Stimulated activated CD4-positive, alpha-beta T cell treated with anti-CD3 and anti-CD28 coated beads, Interleukin-1b, Interleukin-23, amount 100 ng/mL, for 1 hour (primary cell): ENCODE results near the gene NOL6.
A peak's percentile ranks its signal among the peaks of the same experiment; 100 is the strongest.
"Not testable (repeated sequence)": the region's sequence is repeated elsewhere in the genome, so short reads cannot be mapped to it uniquely, and the experiment has no call there.

ENCODE experiments used
- DNase-seq, 2 donors: peaks; one replicate each; pipeline ENCODE4 v3.0.0-alpha.2; 2020; ENCODE audit warnings: low read depth in 2 of 2

NOL6 gene

GRCh38 chr9:33472881-33473615 lies 676 bp downstream of the NOL6 start:
- no peak for DNase-seq

- DNase-seq: no peak
Observed at GRCh38 chr9:33472171-33472880, 1.4 kb downstream of the NOL6 start.

- no peak for DNase-seq
Observed at GRCh38 chr9:33471361-33471760, 2.4 kb downstream of the NOL6 start.

- DNase-seq: no peak
Observed at GRCh38 chr9:33469891-33470290, 3.8 kb downstream of the NOL6 start.

- no peak for DNase-seq
Observed at GRCh38 chr9:33468797-33469621, 4.7 kb downstream of the NOL6 start.

GRCh38 chr9:33468215-33468730 lies 5.5 kb downstream of the NOL6 start:
- no peak for DNase-seq

- DNase-seq: no peak
Observed at GRCh38 chr9:33467526-33467925, 6.2 kb downstream of the NOL6 start.

- peak; percentile 52 to 60 for DNase-seq
Observed at GRCh38 chr9:33466565-33467495, 6.9 kb downstream of the NOL6 start.

GRCh38 chr9:33465596-33466564 lies 7.8 kb downstream of the NOL6 start:
- DNase-seq: no peak

- DNase-seq: no peak
Observed at GRCh38 chr9:33465096-33465495, 8.6 kb downstream of the NOL6 start.

GRCh38 chr9:33464045-33464636 lies 9.6 kb downstream of the NOL6 start:
- DNase-seq: no peak

- DNase-seq: no peak
Observed at GRCh38 chr9:33463151-33463550, 10.6 kb downstream of the NOL6 start.

GRCh38 chr9:33461492-33461891 lies 12.2 kb downstream of the NOL6 start:
- no peak for DNase-seq

- DNase-seq: no peak
Observed at GRCh38 chr9:33460854-33461253, 12.9 kb downstream of the NOL6 start.

- DNase-seq: no peak
Observed at GRCh38 chr9:33459115-33459514, 14.6 kb downstream of the NOL6 start.

GRCh38 chr9:33458444-33458843 lies 15.3 kb downstream of the NOL6 start:
- DNase-seq: peak; percentile 33 to 42

- DNase-seq: no peak
Observed at GRCh38 chr9:33455945-33456344, 17.8 kb downstream of the NOL6 start.

- not testable (repeated sequence) for DNase-seq
Observed at GRCh38 chr9:33455456-33455855, 18.3 kb downstream of the NOL6 start.

GRCh38 chr9:33454661-33455026 lies 19.1 kb downstream of the NOL6 start:
- not testable (repeated sequence) for DNase-seq
